Upper lobe of right lung (tissue), 1 donor: ENCODE measurements around the gene ABCA1. TPM values are rescaled to one million over a fixed set of nuclear protein-coding genes. Genes with fewer than 3 reads are reported as not detected.

Experiments used
- ATAC-seq: fragments of 200-7000 bp; cut with Tn5 transposase; one replicate; pipeline ENCODE4 v1.9.1; 2020; ENCODE audit warnings: mild to moderate bottlenecking, moderate library complexity
- DNase-seq: peaks from one replicate; pipeline ENCODE4 v3.0.0-alpha.2; 2020
- H3K27ac ChIP-seq: fragments of 200-600 bp; one replicate; pipeline ENCODE4 v1.8.0; 2022
- H3K27me3 ChIP-seq: fragments of 200-600 bp; one replicate; pipeline ENCODE4 v1.8.0; 2022; ENCODE audit warnings: mild to moderate bottlenecking
- H3K36me3 ChIP-seq: fragments of 200-600 bp; one replicate; pipeline ENCODE4 v1.8.0; 2022
- H3K4me1 ChIP-seq: fragments of 200-600 bp; one replicate; pipeline ENCODE4 v1.8.0; 2022
- H3K4me3 ChIP-seq: fragments of 200-600 bp; one replicate; pipeline ENCODE4 v1.8.0; 2022; ENCODE audit warnings: mild to moderate bottlenecking
- H3K9me3 ChIP-seq: fragments of 200-600 bp; one replicate; pipeline ENCODE4 v1.8.0; 2022
- intact Hi-C: fragments of 100-400 bp; cut with DNase I; formaldehyde crosslinking; loops from one replicate; pipeline ENCODE4 v1.11.0; 2022
- total RNA-seq: library from RNA; stranded (reverse); fragmentation: NEBNext Ultra II Directional; extraction: Animal tissue kit (Norgen Biotek cat#: 25700); gene quantifications from one replicate; pipeline ENCODE4 v1.2.1, GENCODE V29; 2021
- TF ChIP-seq, protein P1 (sequence below): fragments of 200-600 bp; IDR thresholded peaks from one replicate; pipeline ENCODE4 v1.8.0; 2022; ENCODE audit warnings: antibody characterized with exemption
- donor health status: DM: no; HTN: yes; CAD: no; lungs with severe emphysema.

ABCA1 gene
- total RNA-seq, 1 donor from 2014 or later: 49.0 TPM

DNA sequence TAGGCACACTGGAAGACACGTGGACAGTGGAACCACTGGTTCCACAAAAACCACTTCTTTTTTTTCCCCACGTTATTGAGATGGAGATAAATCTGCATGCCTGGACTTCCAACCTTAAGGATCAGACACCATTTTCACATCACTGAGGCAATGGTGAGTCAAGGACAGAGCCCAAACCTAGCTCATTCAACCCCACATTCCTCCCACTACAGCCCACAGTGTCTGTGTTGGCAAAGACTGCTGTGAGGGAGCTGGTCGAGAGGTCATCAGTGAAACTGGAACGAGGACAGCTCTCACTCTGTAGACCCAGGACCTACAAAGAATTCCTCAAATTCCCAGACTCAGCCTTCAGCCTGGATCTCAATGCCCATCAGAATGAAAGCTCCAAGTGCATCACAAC, 74.8 kb downstream of the ABCA1 start:
- DNase-seq: no peak
- H3K9me3 ChIP-seq: no peaks in the 10 kb centered on the region
- H3K36me3 ChIP-seq: peaks cover 34% of the 10 kb centered on the region
- H3K27ac ChIP-seq: no peak overlapping the region
- TF ChIP-seq, protein P1, sequence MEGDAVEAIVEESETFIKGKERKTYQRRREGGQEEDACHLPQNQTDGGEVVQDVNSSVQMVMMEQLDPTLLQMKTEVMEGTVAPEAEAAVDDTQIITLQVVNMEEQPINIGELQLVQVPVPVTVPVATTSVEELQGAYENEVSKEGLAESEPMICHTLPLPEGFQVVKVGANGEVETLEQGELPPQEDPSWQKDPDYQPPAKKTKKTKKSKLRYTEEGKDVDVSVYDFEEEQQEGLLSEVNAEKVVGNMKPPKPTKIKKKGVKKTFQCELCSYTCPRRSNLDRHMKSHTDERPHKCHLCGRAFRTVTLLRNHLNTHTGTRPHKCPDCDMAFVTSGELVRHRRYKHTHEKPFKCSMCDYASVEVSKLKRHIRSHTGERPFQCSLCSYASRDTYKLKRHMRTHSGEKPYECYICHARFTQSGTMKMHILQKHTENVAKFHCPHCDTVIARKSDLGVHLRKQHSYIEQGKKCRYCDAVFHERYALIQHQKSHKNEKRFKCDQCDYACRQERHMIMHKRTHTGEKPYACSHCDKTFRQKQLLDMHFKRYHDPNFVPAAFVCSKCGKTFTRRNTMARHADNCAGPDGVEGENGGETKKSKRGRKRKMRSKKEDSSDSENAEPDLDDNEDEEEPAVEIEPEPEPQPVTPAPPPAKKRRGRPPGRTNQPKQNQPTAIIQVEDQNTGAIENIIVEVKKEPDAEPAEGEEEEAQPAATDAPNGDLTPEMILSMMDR: no peak
- H3K27me3 ChIP-seq: no peaks in the 10 kb centered on the region
- H3K4me3 ChIP-seq: no peak overlapping the region
- intact Hi-C loops: no loop called here
- no peak for ATAC-seq
- H3K4me1 ChIP-seq: peaks cover 32% of the 10 kb centered on the region

DNA sequence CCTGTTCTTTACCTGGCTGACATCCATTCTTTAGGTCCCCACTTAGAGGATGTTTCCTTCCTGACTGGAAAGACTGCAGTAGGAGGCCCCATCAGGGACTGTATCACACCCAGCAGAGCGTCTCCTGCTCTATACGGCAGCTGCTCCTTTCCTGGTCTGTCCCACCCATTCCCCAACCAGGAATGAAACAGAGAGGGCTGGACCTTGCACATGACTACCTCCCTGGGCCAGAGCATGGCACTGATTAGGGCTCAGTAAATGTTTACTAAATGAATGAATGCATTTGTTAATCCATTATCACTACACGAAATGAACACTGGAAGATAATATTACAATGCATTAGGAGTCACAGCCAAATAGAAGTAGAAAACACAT, 76.4 kb downstream of the ABCA1 start:
- no peaks in the 10 kb centered on the region for H3K9me3 ChIP-seq
- DNase-seq: no peak
- no peak for ATAC-seq
- H3K4me3 ChIP-seq: no peak overlapping the region
- H3K4me1 ChIP-seq: peaks cover 25% of the 10 kb centered on the region
- H3K27me3 ChIP-seq: no peaks in the 10 kb centered on the region
- TF ChIP-seq, protein P1: no peak
- peaks cover 23% of the 10 kb centered on the region for H3K36me3 ChIP-seq
- H3K27ac ChIP-seq: no peak overlapping the region
- intact Hi-C loops: no loop called here

DNA sequence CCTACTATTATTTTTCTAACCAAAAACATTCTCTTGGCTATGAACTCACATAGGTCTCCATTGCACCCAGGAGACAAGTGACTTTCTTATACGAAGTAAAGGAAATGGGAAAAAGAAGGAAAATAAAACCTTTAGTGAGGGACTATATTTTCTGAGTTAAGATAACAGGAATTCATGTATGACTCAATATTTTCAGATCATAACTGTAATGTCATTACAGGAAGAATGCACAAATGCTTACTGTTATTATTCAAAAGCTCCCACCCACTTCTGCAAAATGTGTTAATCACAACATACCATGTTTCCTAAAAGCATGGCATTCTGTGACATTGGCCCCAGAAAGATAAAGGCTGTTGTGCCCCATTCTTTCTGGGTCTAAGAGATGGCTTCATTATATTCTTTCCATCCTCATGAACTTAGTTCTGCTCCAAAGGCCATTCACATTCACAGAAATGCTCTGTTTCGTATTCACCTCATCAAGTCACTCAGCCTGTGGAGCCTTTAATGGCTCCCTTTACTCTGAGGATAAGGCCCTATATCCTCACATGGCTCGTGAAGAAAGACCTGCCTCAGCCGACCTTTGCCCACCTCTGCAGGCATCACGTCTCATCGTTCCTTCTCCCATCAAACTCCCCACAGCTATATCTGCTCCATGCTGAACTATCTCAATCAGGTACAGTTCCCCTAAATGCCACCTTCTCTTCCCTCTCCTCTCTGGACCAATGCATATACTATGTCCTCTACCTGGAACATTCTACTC, 77.0 kb downstream of the ABCA1 start:
- TF ChIP-seq, protein P1: no peak
- Histone ChIP-seq H3K27me3 (no peaks in the 10 kb centered on the region), H3K27ac (no peak overlapping the region), H3K4me3 (no peak overlapping the region), H3K9me3 (no peaks in the 10 kb centered on the region), H3K36me3 (peaks cover 23% of the 10 kb centered on the region), H3K4me1 (peaks cover 19% of the 10 kb centered on the region)
- DNase-seq (no peak), ATAC-seq (no peak)
- intact Hi-C loops: no loop called here

DNA sequence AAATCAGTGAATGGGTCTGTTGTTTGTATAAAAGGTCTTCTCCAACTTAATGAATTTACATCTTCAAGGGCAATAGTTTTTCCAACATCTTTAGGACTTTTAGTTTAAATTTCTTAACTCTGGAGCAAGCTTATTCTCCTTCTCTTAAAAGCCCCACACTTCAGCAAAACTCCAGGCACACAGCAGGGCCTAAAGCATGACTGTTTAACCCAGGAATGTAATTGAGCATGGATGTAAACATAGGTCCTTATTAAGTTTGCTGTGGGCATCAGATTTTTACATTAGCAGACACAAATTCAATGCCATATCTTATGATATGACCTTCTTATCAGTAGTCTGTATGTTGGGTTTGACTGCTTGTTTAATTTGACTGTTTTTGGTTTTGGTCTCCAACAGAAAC, 78.9 kb downstream of the ABCA1 start:
- Histone ChIP-seq H3K27ac (no peak overlapping the region), H3K36me3 (peaks cover 23% of the 10 kb centered on the region), H3K4me1 (peaks cover 11% of the 10 kb centered on the region), H3K4me3 (no peak overlapping the region), H3K9me3 (no peaks in the 10 kb centered on the region), H3K27me3 (no peaks in the 10 kb centered on the region)
- TF ChIP-seq, protein P1: no peak
- intact Hi-C loops: no loop called here
- ATAC-seq (no peak), DNase-seq (no peak)

DNA sequence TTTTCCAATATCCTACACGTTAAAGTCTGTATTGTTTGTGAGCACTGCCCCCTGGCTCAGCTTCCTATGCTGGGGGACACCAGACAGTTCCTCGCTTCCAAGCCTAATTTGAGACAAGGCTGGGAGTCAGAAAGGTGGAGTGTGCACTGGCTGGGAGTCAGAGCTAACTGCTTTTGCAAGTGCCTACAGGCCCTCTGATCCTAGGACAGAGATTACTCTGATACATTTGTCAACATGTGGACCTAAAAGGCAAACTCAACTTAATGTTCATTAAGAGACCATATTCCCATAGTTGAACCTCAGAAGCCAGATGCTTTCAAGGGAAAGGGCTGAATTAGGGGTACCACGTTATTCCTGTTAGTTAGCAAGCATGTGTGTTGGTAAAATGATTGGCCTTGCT, 83.2 kb downstream of the ABCA1 start:
- Histone ChIP-seq H3K4me3 (no peak overlapping the region), H3K36me3 (peaks cover 47% of the 10 kb centered on the region), H3K27me3 (no peaks in the 10 kb centered on the region), H3K4me1 (peaks cover 11% of the 10 kb centered on the region), H3K9me3 (no peaks in the 10 kb centered on the region), H3K27ac (no peak overlapping the region)
- TF ChIP-seq, protein P1: no peak
- intact Hi-C loops: no loop called here
- ATAC-seq: no peak
- DNase-seq: no peak
